ENCODE data around the gene GULP1.

The GULP1 gene

GRCh38 chr2:188367164-188367563 is 75.5 kb downstream of the GULP1 start:
- DNase-seq (ENCODE audit: low read depth in 2 of 2): no peak

- DNase-seq (ENCODE audit: low read depth in 2 of 2): no peak
Observed at GRCh38 chr2:188369365-188369764, 77.7 kb downstream of the GULP1 start.

GRCh38 chr2:188378371-188378950 is 86.8 kb downstream of the GULP1 start:
- DNase-seq (ENCODE audit: low read depth in 2 of 2): no peak

- no peak for DNase-seq (ENCODE audit: low read depth in 2 of 2)
Observed at GRCh38 chr2:188379748-188380147, 88.1 kb downstream of the GULP1 start.

- DNase-seq (ENCODE audit: low read depth in 2 of 2): no peak
Observed at GRCh38 chr2:188380280-188380679, 88.6 kb downstream of the GULP1 start.

GRCh38 chr2:188381614-188382013 is 89.9 kb downstream of the GULP1 start:
- DNase-seq (ENCODE audit: low read depth in 2 of 2): no peak

GRCh38 chr2:188382107-188382506 is 90.4 kb downstream of the GULP1 start:
- DNase-seq (ENCODE audit: low read depth in 2 of 2): no peak

- DNase-seq (ENCODE audit: low read depth in 2 of 2): no peak
Observed at GRCh38 chr2:188383158-188383557, 91.5 kb downstream of the GULP1 start.

- no peak for DNase-seq (ENCODE audit: low read depth in 2 of 2)
Observed at GRCh38 chr2:188385857-188386256, 94.2 kb downstream of the GULP1 start.

GRCh38 chr2:188388831-188389230 is 97.2 kb downstream of the GULP1 start:
- DNase-seq (ENCODE audit: low read depth in 2 of 2): no peak

GRCh38 chr2:188391354-188391753 is 99.7 kb downstream of the GULP1 start:
- no peak for DNase-seq (ENCODE audit: low read depth in 2 of 2)

GRCh38 chr2:188394931-188395472 is 103.3 kb downstream of the GULP1 start:
- no peak for DNase-seq (ENCODE audit: low read depth in 2 of 2)

GRCh38 chr2:188395903-188396689 is 104.4 kb downstream of the GULP1 start:
- no peak for DNase-seq (ENCODE audit: low read depth in 2 of 2)

GRCh38 chr2:188399159-188399558 is 107.5 kb downstream of the GULP1 start:
- DNase-seq (ENCODE audit: low read depth in 2 of 2): no peak

GRCh38 chr2:188403676-188404075 is 112.0 kb downstream of the GULP1 start:
- DNase-seq (ENCODE audit: low read depth in 2 of 2): no peak

- DNase-seq (ENCODE audit: low read depth in 2 of 2): no peak
Observed at GRCh38 chr2:188404341-188405004, 112.8 kb downstream of the GULP1 start.

GRCh38 chr2:188406414-188406813 is 114.7 kb downstream of the GULP1 start:
- no peak for DNase-seq (ENCODE audit: low read depth in 2 of 2)

- DNase-seq (ENCODE audit: low read depth in 2 of 2): no peak
Observed at GRCh38 chr2:188410504-188411235, 119.0 kb downstream of the GULP1 start.

- DNase-seq (ENCODE audit: low read depth in 2 of 2): no peak
Observed at GRCh38 chr2:188412190-188412589, 120.5 kb downstream of the GULP1 start.

- DNase-seq (ENCODE audit: low read depth in 2 of 2): no peak
Observed at GRCh38 chr2:188414411-188414810, 122.7 kb downstream of the GULP1 start.

- no peak for DNase-seq (ENCODE audit: low read depth in 2 of 2)
Observed at GRCh38 chr2:188414869-188415753, 123.4 kb downstream of the GULP1 start.
